SK-N-MC (cell line): ENCODE measurements around the gene CSF1.
A peak's percentile ranks its signal among the peaks of the same experiment; 100 is the strongest.
"Not testable (repeated sequence)": the region's sequence is repeated elsewhere in the genome, so short reads cannot be mapped to it uniquely, and the experiment has no call there.

Source experiments
- DNase-seq: peaks from one replicate; pipeline ENCODE4 v3.0.0-alpha.2; 2011; ENCODE audit warnings: low read depth, low spot score
- H3K27ac ChIP-seq: fragments of 200-600 bp; sonication (generic); 2 replicates; pipeline ENCODE4 v1.5.1; 2016; ENCODE audit warnings: mixed run types
- H3K36me3 ChIP-seq: fragments of 200-600 bp; sonication (generic); 2 replicates; pipeline ENCODE4 v1.6.1; 2017; ENCODE audit warnings: antibody characterized with exemption, low read length, mixed read lengths; ENCODE audit not compliant: insufficient read depth
- H3K4me3 ChIP-seq: fragments of 200-600 bp; sonication (generic); 2 replicates; pipeline ENCODE4 v1.5.1; 2016
- H3K9ac ChIP-seq: fragments of 200-600 bp; sonication (generic); 2 replicates; pipeline ENCODE4 v1.8.0; 2017; ENCODE audit warnings: mixed run types, mixed read lengths; ENCODE audit not compliant: insufficient read length
- H3K9me3 ChIP-seq: fragments of 200-600 bp; sonication (generic); 2 replicates; pipeline ENCODE4 v1.6.1; 2017; ENCODE audit warnings: low read depth, mild to moderate bottlenecking, antibody characterized with exemption, low read length, moderate library complexity, mixed read lengths
- EZH2 ChIP-seq: fragments of 200-600 bp; sonication (generic); IDR thresholded peaks from one replicate; pipeline ENCODE4 v1.6.1; 2017; ENCODE audit warnings: antibody characterized with exemption
- FOXP2 ChIP-seq: optimal IDR thresholded peaks from 2 replicates; pipeline ENCODE3; 2011; ENCODE audit warnings: mild to moderate bottlenecking, moderate library complexity; ENCODE audit not compliant: insufficient read depth; ENCODE audit errors: extremely low read length, control extremely low read depth
- POLR2AphosphoS5 ChIP-seq: IDR thresholded peaks from 2 replicates; pipeline ENCODE4 v1.6.1; 2012; ENCODE audit warnings: mild to moderate bottlenecking, low read depth, low read length, borderline replicate concordance

CSF1 gene

DNA sequence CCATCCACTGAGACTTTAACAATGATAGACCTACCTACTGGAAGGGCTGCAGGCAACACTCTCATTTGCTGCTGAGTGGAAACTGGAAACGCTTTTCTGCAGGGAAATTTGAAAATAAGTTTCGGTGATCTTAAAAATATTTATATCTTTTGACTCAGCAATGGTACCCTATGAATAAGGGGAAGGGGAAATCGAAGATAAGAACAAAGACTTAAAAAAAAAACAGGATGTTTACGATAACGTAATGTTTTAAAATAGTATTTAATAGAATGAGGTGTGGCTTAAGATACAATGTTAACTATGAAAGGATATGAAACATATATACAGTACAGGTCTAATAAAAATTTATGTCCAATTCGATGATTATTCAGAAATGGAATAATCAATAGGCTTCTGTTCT is 34.8 kb upstream of the CSF1 start:
- DNase-seq: no peak
- Histone ChIP-seq H3K9me3 (no peaks in the 10 kb centered on the region), H3K9ac (no peak overlapping the region), H3K36me3 (no peaks in the 10 kb centered on the region), H3K4me3 (no peak overlapping the region), H3K27ac (no peak overlapping the region)
- TF ChIP-seq FOXP2: no peak
- TF ChIP-seq POLR2AphosphoS5: no peak
- TF ChIP-seq EZH2: no peak

DNA sequence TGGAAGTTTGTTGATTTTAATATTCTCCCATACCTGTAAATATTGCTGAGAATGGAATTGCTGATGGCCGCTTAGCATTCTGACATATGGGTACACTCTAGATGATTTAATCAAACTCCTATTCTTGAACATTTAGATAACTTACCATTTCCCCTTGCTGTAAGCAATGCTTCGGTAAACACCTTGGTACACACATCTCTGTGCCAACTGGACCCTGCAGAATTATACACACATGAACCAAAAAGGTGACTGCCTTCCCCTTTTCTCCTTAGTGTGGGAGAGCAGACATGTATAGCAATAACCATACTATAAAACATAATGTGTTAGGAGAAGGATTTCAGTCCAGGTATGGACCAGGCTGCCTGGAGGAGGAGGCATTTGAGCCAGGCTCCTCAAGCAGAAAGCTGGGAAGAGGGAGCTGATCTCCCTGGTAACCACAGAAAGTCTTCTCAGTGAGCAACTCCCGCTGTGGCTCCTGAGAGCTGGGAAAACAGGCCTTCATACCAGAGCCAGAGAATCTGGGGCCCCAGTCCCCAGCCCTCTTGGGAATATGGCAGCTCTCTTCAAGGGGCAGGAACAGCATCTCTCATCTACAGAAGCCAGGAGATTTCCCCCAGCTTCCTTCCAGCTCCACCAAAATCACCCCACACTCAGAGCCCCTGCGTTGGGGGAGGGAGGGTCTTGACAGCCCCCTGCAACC is 33.9 kb upstream of the CSF1 start:
- peak overlapping the region; percentile 85 for H3K27ac ChIP-seq
- DNase-seq: no peak
- H3K36me3 ChIP-seq: no peaks in the 10 kb centered on the region
- H3K9me3 ChIP-seq: no peaks in the 10 kb centered on the region
- TF ChIP-seq FOXP2 (no peak), EZH2 (no peak), POLR2AphosphoS5 (no peak)
- H3K9ac ChIP-seq: peak overlapping the region; percentile 46
- peak overlapping the region; percentile 62 for H3K4me3 ChIP-seq

DNA sequence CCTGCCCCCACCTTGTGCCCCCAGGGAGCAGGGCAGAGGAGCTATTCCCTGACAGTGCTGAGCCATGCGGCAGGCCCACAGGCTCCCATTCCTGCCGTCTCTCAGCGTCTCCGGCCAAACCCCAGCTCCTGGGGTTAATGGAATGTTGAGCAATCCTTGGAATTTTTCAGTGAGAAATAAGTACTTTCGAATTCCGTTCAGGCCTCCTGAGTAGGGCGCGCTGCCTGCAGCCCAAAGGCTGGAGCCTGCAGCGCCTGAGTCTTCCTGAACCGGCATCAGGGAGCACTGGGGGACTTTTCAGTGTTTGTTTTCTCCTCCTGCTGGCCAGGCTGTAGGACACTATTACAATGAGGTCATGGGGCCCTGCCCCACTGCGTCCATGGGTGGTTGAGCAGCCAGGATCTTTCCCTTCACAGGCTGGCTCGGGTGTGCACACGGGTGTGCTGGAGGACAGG is 33.3 kb upstream of the CSF1 start:
- Histone ChIP-seq H3K27ac (peak overlapping the region; percentile 85), H3K9ac (peak overlapping the region; percentile 46), H3K36me3 (no peaks in the 10 kb centered on the region), H3K9me3 (no peaks in the 10 kb centered on the region), H3K4me3 (peak overlapping the region; percentile 62)
- DNase-seq: no peak
- TF ChIP-seq EZH2 (no peak), FOXP2 (no peak), POLR2AphosphoS5 (no peak)

DNA sequence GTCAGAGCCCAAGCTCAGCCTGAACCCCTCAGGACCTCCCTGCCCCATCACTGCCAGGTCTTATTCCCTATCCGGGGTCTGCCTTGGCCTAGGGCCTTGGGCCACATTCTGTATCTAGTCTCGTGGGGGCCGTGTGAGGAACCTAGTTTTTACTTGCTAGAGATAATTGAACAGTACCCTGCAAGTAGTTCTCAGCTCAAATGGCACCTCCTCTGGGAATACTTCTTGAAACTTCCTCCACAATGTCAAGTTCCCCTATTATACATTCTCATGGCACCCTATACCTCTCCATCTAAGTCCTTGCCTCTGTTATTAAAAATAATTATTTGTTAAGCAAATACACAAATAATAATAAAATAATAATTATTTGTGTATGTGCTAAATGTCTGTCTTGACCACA is 32.9 kb upstream of the CSF1 start:
- Histone ChIP-seq H3K27ac (peak overlapping the region; percentile 85), H3K9ac (peak overlapping the region; percentile 46), H3K36me3 (no peaks in the 10 kb centered on the region), H3K9me3 (no peaks in the 10 kb centered on the region), H3K4me3 (peak overlapping the region; percentile 62)
- TF ChIP-seq EZH2 (no peak), FOXP2 (no peak), POLR2AphosphoS5 (no peak)
- no peak for DNase-seq

DNA sequence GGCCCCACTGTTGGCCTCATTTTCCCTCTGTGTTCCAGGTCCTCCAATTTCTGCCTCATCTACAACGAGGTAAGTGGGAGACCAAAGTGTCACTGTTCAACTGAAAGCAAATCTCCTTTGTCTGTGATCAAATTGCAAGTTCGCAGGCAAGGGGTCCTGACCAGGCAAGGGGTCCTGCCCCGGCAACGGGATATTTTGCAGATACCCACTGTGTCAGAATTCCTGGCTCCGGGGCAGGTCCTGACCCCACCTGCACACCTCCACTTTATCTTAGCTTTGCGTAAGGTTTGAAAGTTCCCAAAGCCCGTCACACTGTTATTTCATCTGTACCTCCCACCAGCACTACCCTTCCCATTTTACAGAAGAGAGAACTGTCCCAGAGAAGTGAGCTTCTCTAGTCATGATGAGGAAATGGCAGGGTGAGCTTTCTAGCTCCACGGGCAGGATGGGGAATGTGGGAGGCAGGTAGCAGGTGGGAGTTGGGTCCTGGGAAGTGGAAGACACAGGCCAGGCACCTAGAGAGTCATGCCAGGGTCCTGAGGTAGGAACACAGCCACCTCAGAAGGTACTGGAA is 32.0 kb upstream of the CSF1 start:
- Histone ChIP-seq H3K4me3 (no peak overlapping the region), H3K36me3 (no peaks in the 10 kb centered on the region), H3K9ac (no peak overlapping the region), H3K27ac (0 out of 2 replicates have a peak overlapping the region, but pooled peaks have one; percentile 4), H3K9me3 (no peaks in the 10 kb centered on the region)
- DNase-seq: no peak
- TF ChIP-seq FOXP2 (no peak), POLR2AphosphoS5 (no peak), EZH2 (no peak)

DNA sequence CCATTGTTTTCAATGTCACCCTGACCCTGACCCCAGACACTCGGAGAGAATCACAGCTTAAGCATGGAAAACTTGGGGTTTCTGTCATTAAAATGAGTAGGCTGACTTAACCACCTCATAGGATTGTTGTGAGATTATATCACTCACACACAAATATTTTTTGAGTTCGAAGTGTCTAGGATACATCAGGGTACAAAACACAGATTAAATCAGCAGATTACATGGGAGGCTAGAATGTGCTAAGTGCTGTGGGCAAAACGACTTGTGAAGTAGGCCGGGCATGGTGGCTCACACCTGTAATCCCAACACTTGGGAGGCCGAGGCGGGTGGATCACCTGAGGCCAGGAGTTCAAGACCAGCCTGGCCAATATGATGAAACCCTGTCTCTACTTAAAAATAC is 31.3 kb upstream of the CSF1 start:
- DNase-seq, H3K27ac ChIP-seq, H3K9ac ChIP-seq, H3K4me3 ChIP-seq, H3K36me3 ChIP-seq, H3K9me3 ChIP-seq: not testable (repeated sequence)

DNA sequence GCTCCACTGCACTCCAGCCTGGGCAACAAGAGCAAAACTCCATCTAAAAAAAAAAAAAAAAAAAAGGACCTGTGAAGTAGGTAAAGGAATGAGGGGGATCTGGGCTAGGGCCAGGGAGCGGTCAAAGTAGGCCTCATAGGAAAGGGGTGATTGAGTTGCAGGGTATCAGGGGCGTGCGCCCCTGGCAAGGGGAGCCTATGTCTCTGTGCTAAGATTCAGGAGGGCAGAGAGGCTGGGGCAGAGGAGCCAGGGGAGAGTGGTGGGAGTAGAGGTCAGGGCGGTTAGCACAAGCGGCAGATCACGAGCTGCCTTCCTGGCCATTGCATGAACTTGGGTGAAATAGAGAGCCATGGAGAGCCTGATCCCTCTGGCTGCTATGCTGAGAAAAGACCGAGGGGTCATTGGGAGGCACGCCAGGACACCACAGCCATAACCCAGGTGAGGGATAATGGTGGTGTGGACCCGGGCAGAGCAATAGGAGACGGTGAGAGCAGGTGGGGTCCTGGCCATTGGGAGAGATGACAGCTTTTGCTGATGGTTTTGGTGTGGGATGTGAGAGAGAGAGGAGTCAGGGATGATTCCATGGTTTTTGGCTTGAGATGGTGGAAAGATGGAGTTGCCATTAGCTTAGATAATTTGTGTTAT is 30.6 kb upstream of the CSF1 start:
- no peaks in the 10 kb centered on the region for H3K36me3 ChIP-seq
- no peak overlapping the region for H3K9ac ChIP-seq
- no peak for TF ChIP-seq POLR2AphosphoS5
- no peak for TF ChIP-seq EZH2
- no peak for TF ChIP-seq FOXP2
- H3K4me3 ChIP-seq: no peak overlapping the region
- no peak overlapping the region for H3K27ac ChIP-seq
- DNase-seq: no peak
- no peaks in the 10 kb centered on the region for H3K9me3 ChIP-seq

DNA sequence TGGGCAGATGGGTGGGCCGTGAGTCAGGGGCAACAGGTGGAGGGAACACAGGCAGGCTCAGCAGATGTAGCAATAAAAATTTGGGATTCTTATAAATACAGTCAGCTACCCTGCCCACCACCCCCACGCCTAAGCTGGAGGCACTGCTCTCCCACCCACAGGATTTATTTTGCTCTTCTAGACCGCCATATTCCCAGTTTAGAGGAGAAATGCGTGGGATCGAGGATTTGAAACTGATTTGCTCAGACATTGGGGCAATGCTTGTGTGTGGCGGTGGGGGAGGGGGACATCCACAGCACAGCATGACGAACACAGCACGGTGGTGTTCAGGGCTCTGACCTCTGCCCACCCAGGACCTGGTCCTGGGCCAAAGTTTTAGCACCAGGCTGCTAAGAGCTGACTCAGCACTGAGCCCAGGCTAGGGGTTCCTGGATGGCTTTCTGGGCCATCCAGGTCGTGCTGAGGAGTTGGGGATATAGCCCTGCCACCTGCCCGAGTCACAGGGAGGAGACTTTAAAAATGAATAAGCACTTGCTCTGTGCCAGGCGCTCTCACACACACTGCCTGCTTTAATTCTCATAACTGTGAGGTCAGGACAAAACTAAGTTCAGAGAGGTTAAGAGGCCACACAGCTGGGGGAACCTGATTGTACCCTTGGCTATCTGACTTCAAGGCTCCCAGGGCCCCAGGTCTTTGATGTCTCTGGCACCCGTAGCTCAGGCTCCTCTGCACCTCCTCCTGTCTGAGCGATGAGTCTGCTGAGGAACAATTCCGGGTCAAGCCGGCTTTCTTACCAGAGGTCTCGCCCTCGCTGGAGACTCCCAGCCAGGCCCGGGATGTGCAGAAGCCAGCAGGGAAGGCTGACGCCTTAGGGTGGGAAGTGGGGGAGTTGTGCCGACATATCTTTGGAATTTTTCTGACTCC is 29.4 kb upstream of the CSF1 start:
- H3K4me3 ChIP-seq: no peak overlapping the region
- no peak for DNase-seq
- no peak overlapping the region for H3K27ac ChIP-seq
- no peaks in the 10 kb centered on the region for H3K36me3 ChIP-seq
- TF ChIP-seq POLR2AphosphoS5 (no peak), FOXP2 (no peak), EZH2 (no peak)
- no peak overlapping the region for H3K9ac ChIP-seq
- no peaks in the 10 kb centered on the region for H3K9me3 ChIP-seq
